BLaER1 (cell line): ENCODE data around the gene CDH13.
A peak's percentile ranks its signal among the peaks of the same experiment; 100 is the strongest.

Experiments used
- H3K27ac ChIP-seq: shearing (Covaris generic); formaldehyde crosslinking; 2 replicates; pipeline ENCODE4 v1.8.1; 2022
- H3K27me3 ChIP-seq: shearing (Covaris generic); formaldehyde crosslinking; 2 replicates; pipeline ENCODE4 v1.8.1; 2022
- H3K36me3 ChIP-seq: shearing (Covaris generic); formaldehyde crosslinking; 2 replicates; pipeline ENCODE4 v1.8.1; 2022
- H3K4me1 ChIP-seq: shearing (Covaris generic); formaldehyde crosslinking; 2 replicates; pipeline ENCODE4 v1.8.1; 2022
- H3K4me2 ChIP-seq: shearing (Covaris generic); formaldehyde crosslinking; 2 replicates; pipeline ENCODE4 v1.8.1; 2022
- H3K4me3 ChIP-seq: shearing (Covaris generic); formaldehyde crosslinking; 2 replicates; pipeline ENCODE4 v1.8.1; 2022
- H3K9ac ChIP-seq: shearing (Covaris generic); formaldehyde crosslinking; 2 replicates; pipeline ENCODE4 v1.8.1; 2022
- H3K9me3 ChIP-seq: shearing (Covaris generic); formaldehyde crosslinking; 2 replicates; pipeline ENCODE4 v1.8.1; 2022
- H4K20me1 ChIP-seq: shearing (Covaris generic); formaldehyde crosslinking; 2 replicates; pipeline ENCODE4 v1.8.1; 2022
- Cebpa-rat ChIP-seq: shearing (Covaris generic); IDR thresholded peaks from 2 replicates; pipeline ENCODE4 v1.8.1; 2022

CDH13 gene

GRCh38 chr16:83023640-83024039, 396.9 kb downstream of the CDH13 start:
- H3K9me3 ChIP-seq: no peaks in the 10 kb centered on the region
- TF ChIP-seq Cebpa-rat: no peak

GRCh38 chr16:83027973-83028372, 401.2 kb downstream of the CDH13 start:
- no peaks in the 10 kb centered on the region for H3K36me3 ChIP-seq
- TF ChIP-seq Cebpa-rat: no peak
- no peaks in the 10 kb centered on the region for H3K27me3 ChIP-seq
- no peaks in the 10 kb centered on the region for H4K20me1 ChIP-seq
- H3K4me3 ChIP-seq: no peak overlapping the region
- no peak overlapping the region for H3K9ac ChIP-seq
- no peak overlapping the region for H3K27ac ChIP-seq
- H3K4me1 ChIP-seq: peaks cover 14% of the 10 kb centered on the region
- no peak overlapping the region for H3K4me2 ChIP-seq
- 0 out of 2 replicates have a peak, but pooled peaks cover 6% of the 10 kb centered on the region for H3K9me3 ChIP-seq

More at GRCh38 chr16:83023640-83024039, 396.9 kb downstream of the CDH13 start:
- H3K4me2 ChIP-seq: no peak overlapping the region
- H3K4me3 ChIP-seq: no peak overlapping the region
- H3K4me1 ChIP-seq: peaks cover 9% of the 10 kb centered on the region
- no peak overlapping the region for H3K9ac ChIP-seq
- no peaks in the 10 kb centered on the region for H3K36me3 ChIP-seq
- no peak overlapping the region for H3K27ac ChIP-seq
- no peaks in the 10 kb centered on the region for H4K20me1 ChIP-seq
- no peaks in the 10 kb centered on the region for H3K27me3 ChIP-seq

- no peaks in the 10 kb centered on the region for H3K27me3 ChIP-seq
- H3K9me3 ChIP-seq: 0 out of 2 replicates have a peak, but pooled peaks cover 6% of the 10 kb centered on the region
- TF ChIP-seq Cebpa-rat: no peak
- peaks cover 9% of the 10 kb centered on the region for H3K4me1 ChIP-seq
- no peak overlapping the region for H3K27ac ChIP-seq
- H4K20me1 ChIP-seq: no peaks in the 10 kb centered on the region
- no peak overlapping the region for H3K4me3 ChIP-seq
- H3K9ac ChIP-seq: no peak overlapping the region
- no peak overlapping the region for H3K4me2 ChIP-seq
- H3K36me3 ChIP-seq: no peaks in the 10 kb centered on the region
Measured at GRCh38 chr16:83029467-83029866, 402.7 kb downstream of the CDH13 start.

GRCh38 chr16:83031524-83031923, 404.8 kb downstream of the CDH13 start:
- Histone ChIP-seq H3K4me1 (peaks cover 13% of the 10 kb centered on the region), H3K36me3 (no peaks in the 10 kb centered on the region), H3K27ac (no peak overlapping the region), H3K4me2 (0 out of 2 replicates have a peak overlapping the region, but pooled peaks have one; percentile 0), H4K20me1 (no peaks in the 10 kb centered on the region), H3K4me3 (no peak overlapping the region), H3K9ac (no peak overlapping the region), H3K27me3 (no peaks in the 10 kb centered on the region), H3K9me3 (0 out of 2 replicates have a peak, but pooled peaks cover 6% of the 10 kb centered on the region)
- TF ChIP-seq Cebpa-rat: no peak

- peaks cover 19% of the 10 kb centered on the region for H3K4me1 ChIP-seq
- no peaks in the 10 kb centered on the region for H4K20me1 ChIP-seq
- H3K9me3 ChIP-seq: no peaks in the 10 kb centered on the region
- H3K27me3 ChIP-seq: no peaks in the 10 kb centered on the region
- H3K9ac ChIP-seq: no peak overlapping the region
- H3K36me3 ChIP-seq: no peaks in the 10 kb centered on the region
- H3K4me2 ChIP-seq: peak overlapping the region; percentile 54
- H3K27ac ChIP-seq: no peak overlapping the region
- no peak overlapping the region for H3K4me3 ChIP-seq
- TF ChIP-seq Cebpa-rat: no peak
Measured at GRCh38 chr16:83037102-83037501, 410.3 kb downstream of the CDH13 start.

GRCh38 chr16:83037884-83038283, 411.1 kb downstream of the CDH13 start:
- no peak overlapping the region for H3K9ac ChIP-seq
- H4K20me1 ChIP-seq: no peaks in the 10 kb centered on the region
- no peak overlapping the region for H3K4me3 ChIP-seq
- H3K4me2 ChIP-seq: no peak overlapping the region
- peaks cover 18% of the 10 kb centered on the region for H3K4me1 ChIP-seq
- no peak overlapping the region for H3K27ac ChIP-seq
- no peak for TF ChIP-seq Cebpa-rat
- no peaks in the 10 kb centered on the region for H3K9me3 ChIP-seq
- H3K36me3 ChIP-seq: no peaks in the 10 kb centered on the region
- H3K27me3 ChIP-seq: no peaks in the 10 kb centered on the region

GRCh38 chr16:83040174-83040573, 413.4 kb downstream of the CDH13 start:
- TF ChIP-seq Cebpa-rat: no peak
- H3K4me3 ChIP-seq: no peak overlapping the region
- H3K4me2 ChIP-seq: no peak overlapping the region
- H3K4me1 ChIP-seq: peaks cover 18% of the 10 kb centered on the region
- H3K9ac ChIP-seq: no peak overlapping the region
- H3K27ac ChIP-seq: no peak overlapping the region
- H3K9me3 ChIP-seq: no peaks in the 10 kb centered on the region
- no peaks in the 10 kb centered on the region for H4K20me1 ChIP-seq
- H3K27me3 ChIP-seq: no peaks in the 10 kb centered on the region
- no peaks in the 10 kb centered on the region for H3K36me3 ChIP-seq

- Histone ChIP-seq H3K4me1 (no peaks in the 10 kb centered on the region), H4K20me1 (no peaks in the 10 kb centered on the region), H3K4me2 (no peak overlapping the region), H3K27ac (no peak overlapping the region), H3K9me3 (no peaks in the 10 kb centered on the region), H3K27me3 (no peaks in the 10 kb centered on the region), H3K36me3 (no peaks in the 10 kb centered on the region), H3K9ac (no peak overlapping the region), H3K4me3 (no peak overlapping the region)
- TF ChIP-seq Cebpa-rat: no peak
Measured at GRCh38 chr16:83044589-83044988, 417.8 kb downstream of the CDH13 start.

GRCh38 chr16:83045790-83046189, 419.0 kb downstream of the CDH13 start:
- H3K4me3 ChIP-seq: no peak overlapping the region
- no peak overlapping the region for H3K27ac ChIP-seq
- no peaks in the 10 kb centered on the region for H4K20me1 ChIP-seq
- H3K27me3 ChIP-seq: no peaks in the 10 kb centered on the region
- no peaks in the 10 kb centered on the region for H3K9me3 ChIP-seq
- TF ChIP-seq Cebpa-rat: no peak
- H3K4me2 ChIP-seq: no peak overlapping the region
- H3K36me3 ChIP-seq: no peaks in the 10 kb centered on the region
- no peak overlapping the region for H3K9ac ChIP-seq
- H3K4me1 ChIP-seq: no peaks in the 10 kb centered on the region

- no peak for TF ChIP-seq Cebpa-rat
- H3K27ac ChIP-seq: no peak overlapping the region
- H3K4me1 ChIP-seq: no peaks in the 10 kb centered on the region
- H4K20me1 ChIP-seq: no peaks in the 10 kb centered on the region
- no peaks in the 10 kb centered on the region for H3K36me3 ChIP-seq
- H3K9me3 ChIP-seq: no peaks in the 10 kb centered on the region
- H3K4me2 ChIP-seq: no peak overlapping the region
- no peak overlapping the region for H3K9ac ChIP-seq
- no peak overlapping the region for H3K4me3 ChIP-seq
- no peaks in the 10 kb centered on the region for H3K27me3 ChIP-seq
Measured at GRCh38 chr16:83046664-83047063, 419.9 kb downstream of the CDH13 start.

GRCh38 chr16:83051451-83051850, 424.7 kb downstream of the CDH13 start:
- Histone ChIP-seq H3K4me1 (no peaks in the 10 kb centered on the region), H3K4me2 (no peak overlapping the region), H3K9ac (no peak overlapping the region), H3K36me3 (no peaks in the 10 kb centered on the region), H3K9me3 (no peaks in the 10 kb centered on the region), H3K27me3 (no peaks in the 10 kb centered on the region), H3K4me3 (no peak overlapping the region), H4K20me1 (no peaks in the 10 kb centered on the region), H3K27ac (no peak overlapping the region)
- no peak for TF ChIP-seq Cebpa-rat
